Measurements from ENCODE around the gene ELOVL5.

Gene ELOVL5

DNA sequence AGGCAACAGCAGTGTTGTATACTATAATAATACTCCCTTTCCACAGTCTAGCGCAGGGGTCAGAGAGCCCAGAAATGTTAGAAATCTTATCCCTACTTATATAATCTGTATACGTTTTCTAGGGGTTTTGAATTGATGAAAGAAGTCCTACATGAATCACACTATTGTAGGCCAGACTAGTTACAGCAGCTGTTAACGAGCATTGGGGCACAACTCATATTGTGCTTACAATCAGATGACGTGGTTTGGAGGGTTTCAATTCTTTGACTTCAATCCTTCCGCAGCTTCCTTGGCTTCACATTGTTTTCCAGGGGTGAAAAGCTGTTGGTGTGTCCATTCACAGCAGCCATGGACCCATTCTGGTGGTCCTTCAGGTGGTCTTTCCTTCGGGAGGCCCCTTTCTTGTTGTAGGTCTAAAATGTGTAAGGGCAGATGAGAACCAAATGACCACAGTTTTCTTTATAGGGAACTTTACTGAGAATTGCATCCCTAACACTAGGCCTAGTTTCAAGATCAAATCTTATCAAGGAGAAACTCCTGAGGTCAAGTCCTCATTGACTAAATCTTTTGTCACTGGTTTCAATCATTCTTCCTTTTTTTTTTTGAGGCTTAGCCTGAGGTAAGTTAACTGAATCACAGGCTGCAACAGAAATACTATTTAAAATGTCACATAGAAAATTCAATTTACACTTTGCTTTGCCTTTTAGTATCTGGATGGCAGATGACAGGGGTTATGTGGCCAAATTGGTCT lies 79.7 kb downstream of the ELOVL5 start:
- DNase-seq, result peak in 1 of 5 experiments; percentile 71

DNA sequence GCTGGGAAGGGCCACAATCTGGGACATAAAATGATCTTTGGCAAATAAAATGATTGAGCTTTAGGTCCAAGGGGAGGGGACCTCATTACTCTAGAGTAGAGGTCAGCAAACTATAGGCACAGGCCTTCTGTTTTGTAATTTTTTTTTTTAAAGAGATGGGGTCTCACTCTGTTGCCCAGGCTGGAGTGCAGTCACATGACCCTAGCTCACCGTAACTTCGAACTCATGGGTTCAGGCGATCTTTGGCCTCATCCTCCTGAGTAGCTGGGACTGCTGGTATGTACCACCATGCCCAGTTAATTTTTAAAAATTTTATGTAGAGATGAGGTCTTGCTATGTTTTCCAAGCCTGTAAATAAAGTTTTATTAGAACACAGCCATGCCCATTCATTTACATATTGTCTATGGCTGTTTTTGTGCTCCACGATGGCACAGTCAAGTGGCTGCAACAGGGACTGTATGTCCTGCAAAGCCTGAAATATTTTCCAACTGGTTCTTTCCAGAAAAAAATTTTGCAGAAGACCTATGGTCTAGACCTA lies 82.1 kb downstream of the ELOVL5 start:
- DNase-seq, result no peak

GRCh38 chr6:53264915-53265607 lies 83.7 kb downstream of the ELOVL5 start:
- DNase-seq, result no peak

DNA sequence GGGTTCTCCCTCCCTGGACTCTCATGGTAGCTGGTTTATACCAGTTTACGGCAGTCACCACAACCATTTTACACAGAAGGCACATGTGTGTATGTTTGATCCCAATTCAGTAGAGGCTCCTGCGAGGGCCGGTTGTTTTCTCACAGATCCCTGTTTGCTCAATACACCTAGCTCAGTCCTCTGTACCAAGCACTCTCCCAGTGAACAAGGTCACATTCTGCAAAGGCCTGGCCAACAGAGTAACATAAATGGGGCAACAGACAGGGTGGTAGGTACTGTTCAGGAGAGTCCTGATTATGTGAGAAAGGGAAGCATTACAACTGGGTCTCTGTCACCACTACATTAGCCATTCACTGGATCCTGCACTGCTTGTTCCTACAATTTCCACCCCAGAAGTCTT lies 84.4 kb downstream of the ELOVL5 start:
- DNase-seq, result no peak

GRCh38 chr6:53263917-53264316 lies 84.8 kb downstream of the ELOVL5 start:
- no peak for DNase-seq

GRCh38 chr6:53259860-53260580 lies 88.7 kb downstream of the ELOVL5 start:
- no peak for DNase-seq

GRCh38 chr6:53258774-53259155 lies 90.0 kb downstream of the ELOVL5 start:
- DNase-seq, result peak in 1 of 5 experiments; percentile 31

DNA sequence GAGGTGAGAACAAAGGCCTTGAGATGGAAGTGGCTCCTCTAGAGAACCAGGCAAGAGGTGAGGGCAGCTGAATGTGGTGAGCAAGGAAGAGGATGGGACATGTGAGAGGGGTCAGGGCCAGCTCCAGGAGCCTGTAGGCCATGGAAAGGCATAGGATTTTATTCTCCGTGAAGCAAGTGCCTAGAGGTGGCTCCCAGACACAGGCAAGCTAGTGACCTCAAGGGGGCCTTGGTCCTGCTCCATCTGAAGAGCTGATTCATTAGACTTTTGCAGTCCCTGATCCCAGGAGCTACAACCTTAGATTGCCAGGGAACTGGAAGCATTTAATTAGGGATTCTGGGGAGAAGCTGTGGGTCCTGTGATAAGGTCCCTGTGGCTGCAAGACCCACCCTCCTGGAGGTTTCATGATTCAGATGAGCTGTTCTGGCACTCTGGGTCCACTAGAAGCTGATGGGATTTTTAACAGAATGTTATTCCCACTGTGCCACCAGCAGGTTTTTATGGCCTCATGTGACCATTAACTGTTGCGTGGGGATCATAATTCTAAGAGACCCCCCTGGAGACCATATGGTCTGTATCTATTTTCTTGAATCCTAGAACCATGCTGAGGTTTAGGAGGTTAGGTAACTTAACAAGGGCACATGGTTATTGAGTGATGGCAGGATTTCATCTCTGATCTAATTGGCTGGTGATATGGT lies 90.5 kb downstream of the ELOVL5 start:
- DNase-seq, result no peak

DNA sequence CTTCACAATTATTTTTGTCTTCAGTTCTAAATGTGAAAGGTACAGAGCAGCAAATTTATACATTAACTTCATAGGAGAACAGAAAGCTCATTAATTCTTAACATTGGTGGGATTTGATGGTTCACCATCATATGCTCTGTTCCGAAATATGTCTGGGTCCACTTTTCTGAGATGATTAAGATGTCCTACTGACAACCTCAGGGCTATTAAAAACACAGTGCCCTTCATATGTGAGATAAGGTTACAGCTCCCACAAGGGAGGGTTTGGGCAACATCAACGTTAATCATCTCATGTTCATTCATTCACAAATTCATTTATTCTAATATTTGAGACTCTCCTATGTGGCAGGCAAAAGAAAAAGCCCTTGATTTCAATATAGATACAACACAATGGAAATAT lies 91.2 kb downstream of the ELOVL5 start:
- no peak for DNase-seq

GRCh38 chr6:53257001-53257400 lies 91.7 kb downstream of the ELOVL5 start:
- no peak for DNase-seq

DNA sequence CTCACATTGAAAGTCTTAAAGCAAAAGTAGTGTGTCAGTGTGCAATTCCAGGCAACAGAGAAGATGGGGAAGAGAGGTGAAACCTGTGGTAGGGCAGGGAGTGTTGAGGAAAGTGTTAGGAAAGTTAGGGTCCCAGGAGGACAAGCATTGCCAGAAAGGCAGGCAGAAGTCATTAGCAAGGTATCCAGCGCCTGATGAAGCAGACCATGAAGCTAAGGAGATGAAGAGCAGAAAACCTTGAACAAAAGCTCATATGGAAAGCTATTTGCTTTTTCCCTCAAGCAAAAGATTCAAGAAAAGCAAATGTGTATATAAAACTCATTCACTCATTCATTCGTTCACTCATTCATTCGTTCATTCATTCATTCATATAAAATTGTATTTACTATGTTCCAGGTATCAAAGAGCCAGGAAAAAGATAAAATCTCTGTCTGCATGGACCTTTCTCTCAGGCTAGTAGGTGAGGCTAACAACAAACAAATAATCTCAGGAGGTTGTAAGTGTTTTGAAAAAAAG lies 96.5 kb downstream of the ELOVL5 start:
- no peak for DNase-seq

- DNase-seq, result peak in 1 of 5 experiments; percentile 24
These were observed 97.6 kb downstream of the ELOVL5 start for GRCh38 chr6:53251033-53251672.

GRCh38 chr6:53250176-53251032 lies 98.3 kb downstream of the ELOVL5 start:
- no peak for DNase-seq

- DNase-seq, result no peak
These were observed 101.8 kb downstream of the ELOVL5 start for GRCh38 chr6:53246924-53247323.

DNA sequence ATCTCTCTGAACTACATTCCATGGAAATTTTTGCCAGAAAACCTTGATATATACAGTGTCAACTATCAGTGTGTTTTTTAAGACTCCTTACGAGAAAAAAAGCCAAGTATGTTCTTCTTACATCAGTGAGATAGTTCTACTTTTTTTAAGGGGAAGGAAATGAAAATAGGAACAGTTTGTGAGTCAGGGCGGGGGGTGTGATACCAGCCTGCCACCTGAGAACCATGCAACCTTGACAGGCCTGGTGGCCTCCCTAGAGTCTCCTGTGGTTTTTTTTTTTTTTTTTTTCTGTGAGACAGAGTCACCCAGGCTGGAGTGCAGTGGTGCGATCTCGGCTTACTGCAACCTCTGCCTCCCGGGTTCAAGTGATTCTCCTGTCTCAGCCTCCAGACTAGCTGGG lies 103.8 kb downstream of the ELOVL5 start:
- DNase-seq, result peak in 1 of 5 experiments; percentile 15

DNA sequence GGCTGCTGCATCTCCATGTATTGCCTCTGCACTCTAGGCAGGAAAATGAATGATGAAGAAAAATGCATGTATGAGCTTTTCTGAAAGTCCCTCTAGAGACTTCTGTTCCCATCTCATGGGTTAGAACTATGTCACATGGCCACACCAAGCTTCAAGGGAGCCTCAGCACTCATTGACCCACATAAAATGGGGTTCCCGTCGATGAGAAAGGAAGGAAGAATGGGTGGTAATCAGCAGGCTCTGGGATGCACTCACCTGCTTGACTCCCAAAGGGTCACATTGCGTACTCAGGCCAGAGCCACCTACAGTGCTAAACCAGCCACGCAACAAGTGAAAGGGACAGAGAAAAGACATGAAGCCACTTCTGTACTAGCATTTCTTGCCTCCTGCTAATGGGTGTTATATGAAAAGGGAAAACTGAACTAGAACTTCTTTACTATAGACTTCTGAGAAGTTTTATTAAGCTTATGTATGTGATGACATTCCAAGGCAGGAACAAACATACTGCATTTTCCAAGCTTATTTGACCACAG lies 104.3 kb downstream of the ELOVL5 start:
- no peak for DNase-seq

GRCh38 chr6:53241938-53242337 lies 106.8 kb downstream of the ELOVL5 start:
- no peak for DNase-seq

GRCh38 chr6:53240761-53241160 lies 108.0 kb downstream of the ELOVL5 start:
- DNase-seq, result peak in 1 of 5 experiments; percentile 34

DNA sequence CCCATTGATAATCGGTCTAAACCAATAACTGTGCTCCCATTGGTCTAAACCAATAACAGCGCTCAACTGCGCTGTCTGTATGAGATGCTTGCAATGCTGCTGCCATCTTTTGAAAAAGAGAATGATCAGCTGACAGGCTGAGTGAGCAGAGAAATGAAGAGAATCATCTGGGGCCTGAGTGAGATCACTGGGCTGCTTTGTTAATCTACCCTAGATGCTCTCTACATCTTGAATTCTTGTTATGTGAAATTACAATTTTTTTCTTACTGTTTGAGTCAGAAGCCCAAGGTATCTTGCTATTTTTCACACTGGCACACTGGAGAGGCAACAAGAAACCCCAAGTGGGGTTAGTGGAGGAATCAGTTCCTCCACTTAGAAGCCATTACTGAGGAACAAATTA lies 108.6 kb downstream of the ELOVL5 start:
- DNase-seq, result no peak

GRCh38 chr6:53239526-53239925 lies 109.2 kb downstream of the ELOVL5 start:
- peak in 1 of 5 experiments; percentile 36 for DNase-seq

DNA sequence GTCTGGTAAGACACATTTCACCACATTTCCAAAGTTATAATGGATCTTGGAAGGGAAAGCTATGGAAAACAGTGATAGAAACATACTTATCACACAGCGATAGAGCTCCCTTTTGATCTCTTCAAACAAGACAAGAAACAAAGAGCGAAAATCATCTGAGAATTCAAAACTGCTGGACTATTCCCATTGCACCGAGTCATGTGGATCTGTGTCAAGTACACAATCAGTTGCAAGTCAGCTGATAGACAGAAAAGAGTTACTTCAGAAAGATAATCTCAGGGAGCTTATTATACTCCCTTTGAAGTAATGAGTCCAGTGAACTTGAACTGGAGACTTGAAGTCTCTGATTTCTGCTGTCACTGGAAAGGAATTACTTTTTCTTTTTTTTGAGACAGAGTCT lies 110.4 kb downstream of the ELOVL5 start:
- no peak for DNase-seq
